ENCODE measurements around the gene USP38.

- TF ChIP-seq CTCF (IDR thresholded peaks at IDR 0.05; ENCODE audit: borderline replicate concordance, extremely low read depth, low read length, poor library complexity, severe bottlenecking) (no peak), EZH2 (IDR thresholded peaks at IDR 0.05; ENCODE audit: borderline replicate concordance, low read depth, low read length, severe bottlenecking) (no peak)
Observed at GRCh38 chr4:143199503-143199902, 14.8 kb downstream of the USP38 start.
